ENCODE results near the gene PDHA2.

DNA sequence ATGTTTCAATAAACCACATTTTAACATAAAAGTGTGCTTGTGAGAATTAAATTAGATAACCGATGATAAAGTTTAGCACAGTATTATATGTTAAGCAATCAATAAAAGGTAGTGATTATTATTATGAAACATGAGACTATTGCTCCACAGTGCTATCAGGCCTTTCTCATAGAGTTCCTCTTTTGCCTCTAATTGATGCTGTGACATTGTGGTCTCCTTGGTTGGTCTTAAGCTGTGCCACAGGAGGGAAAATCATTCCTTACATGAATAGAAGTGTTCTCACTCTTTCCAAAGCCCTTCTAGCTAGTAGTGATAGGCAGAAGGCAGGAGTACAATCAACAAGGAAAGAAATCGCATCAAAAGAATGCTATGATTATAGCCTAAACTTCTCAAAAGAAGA is 9.2 kb upstream of the PDHA2 start:
- TF ChIP-seq, protein P1, sequence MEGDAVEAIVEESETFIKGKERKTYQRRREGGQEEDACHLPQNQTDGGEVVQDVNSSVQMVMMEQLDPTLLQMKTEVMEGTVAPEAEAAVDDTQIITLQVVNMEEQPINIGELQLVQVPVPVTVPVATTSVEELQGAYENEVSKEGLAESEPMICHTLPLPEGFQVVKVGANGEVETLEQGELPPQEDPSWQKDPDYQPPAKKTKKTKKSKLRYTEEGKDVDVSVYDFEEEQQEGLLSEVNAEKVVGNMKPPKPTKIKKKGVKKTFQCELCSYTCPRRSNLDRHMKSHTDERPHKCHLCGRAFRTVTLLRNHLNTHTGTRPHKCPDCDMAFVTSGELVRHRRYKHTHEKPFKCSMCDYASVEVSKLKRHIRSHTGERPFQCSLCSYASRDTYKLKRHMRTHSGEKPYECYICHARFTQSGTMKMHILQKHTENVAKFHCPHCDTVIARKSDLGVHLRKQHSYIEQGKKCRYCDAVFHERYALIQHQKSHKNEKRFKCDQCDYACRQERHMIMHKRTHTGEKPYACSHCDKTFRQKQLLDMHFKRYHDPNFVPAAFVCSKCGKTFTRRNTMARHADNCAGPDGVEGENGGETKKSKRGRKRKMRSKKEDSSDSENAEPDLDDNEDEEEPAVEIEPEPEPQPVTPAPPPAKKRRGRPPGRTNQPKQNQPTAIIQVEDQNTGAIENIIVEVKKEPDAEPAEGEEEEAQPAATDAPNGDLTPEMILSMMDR (IDR thresholded peaks at IDR 0.05; ENCODE audit: low read length), result no peak
- no peak for TF ChIP-seq EZH2 (IDR thresholded peaks at IDR 0.05; ENCODE audit: borderline replicate concordance, low read length)

Measured in OCI-LY1 (cell line).